T-helper 1 cell treated with Interleukin-12 subunit alpha and Interleukin-12 subunit beta and Interleukin-4 antibody, amounts not matched to agents 30 ng/mL and 1 ng/mL, for 36 hours (primary cell): ENCODE results near the gene MMP24OS. TPM values are rescaled to one million over a fixed set of nuclear protein-coding genes. Genes with fewer than 3 reads are reported as not detected.

Source experiments
- total RNA-seq: library from RNA; stranded (reverse); gene quantifications from 2 replicates; pipeline ENCODE4 v1.2.3, GENCODE V29; 2022

The MMP24OS gene
- total RNA-seq, 1 donor from 2014 or later = 34.0 TPM

Other genes with a start within 250 kb of the MMP24OS start
- gene TRPC4AP, start 185.3 kb downstream of the MMP24OS start, total RNA-seq = 59.2 and 60.7 TPM in 2 replicates
- gene EDEM2, start 130.8 kb downstream of the MMP24OS start, total RNA-seq = 28.1 and 28.3 TPM in 2 replicates
- gene PROCR, start 106.0 kb downstream of the MMP24OS start, total RNA-seq = 0.34 and 0.61 TPM in 2 replicates
- 0.10 and 0.12 TPM in 2 replicates for gene MMP24, start 51.4 kb downstream of the MMP24OS start, total RNA-seq
- gene EIF6, start 6.7 kb upstream of the MMP24OS start, total RNA-seq = 115 and 118 TPM in 2 replicates
- gene FAM83C, start 14.3 kb upstream of the MMP24OS start, total RNA-seq = not detected in 2 replicates
- 43.6 and 59.8 TPM in 2 replicates for gene UQCC1, start 133.9 kb upstream of the MMP24OS start, total RNA-seq
- 0.07 TPM in 1 of 2 replicates, not detected in the other for gene GDF5, start 160.1 kb upstream of the MMP24OS start, total RNA-seq
- gene CEP250, start 177.5 kb upstream of the MMP24OS start, total RNA-seq = 69.9 and 74.1 TPM in 2 replicates